ENCODE results near the gene GPR180.

- TF ChIP-seq, protein P1, sequence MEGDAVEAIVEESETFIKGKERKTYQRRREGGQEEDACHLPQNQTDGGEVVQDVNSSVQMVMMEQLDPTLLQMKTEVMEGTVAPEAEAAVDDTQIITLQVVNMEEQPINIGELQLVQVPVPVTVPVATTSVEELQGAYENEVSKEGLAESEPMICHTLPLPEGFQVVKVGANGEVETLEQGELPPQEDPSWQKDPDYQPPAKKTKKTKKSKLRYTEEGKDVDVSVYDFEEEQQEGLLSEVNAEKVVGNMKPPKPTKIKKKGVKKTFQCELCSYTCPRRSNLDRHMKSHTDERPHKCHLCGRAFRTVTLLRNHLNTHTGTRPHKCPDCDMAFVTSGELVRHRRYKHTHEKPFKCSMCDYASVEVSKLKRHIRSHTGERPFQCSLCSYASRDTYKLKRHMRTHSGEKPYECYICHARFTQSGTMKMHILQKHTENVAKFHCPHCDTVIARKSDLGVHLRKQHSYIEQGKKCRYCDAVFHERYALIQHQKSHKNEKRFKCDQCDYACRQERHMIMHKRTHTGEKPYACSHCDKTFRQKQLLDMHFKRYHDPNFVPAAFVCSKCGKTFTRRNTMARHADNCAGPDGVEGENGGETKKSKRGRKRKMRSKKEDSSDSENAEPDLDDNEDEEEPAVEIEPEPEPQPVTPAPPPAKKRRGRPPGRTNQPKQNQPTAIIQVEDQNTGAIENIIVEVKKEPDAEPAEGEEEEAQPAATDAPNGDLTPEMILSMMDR (IDR thresholded peaks at IDR 0.05; ENCODE audit: low read depth, low read length): no peak
- TF ChIP-seq POLR2A (IDR thresholded peaks at IDR 0.05; ENCODE audit: extremely low read depth, insufficient read length) (no peak), MAX (IDR thresholded peaks at IDR 0.05; ENCODE audit: low read depth, low read length) (no peak), MYC (IDR thresholded peaks at IDR 0.05; ENCODE audit: low read depth, low read length) (no peak)
Observed at GRCh38 chr13:94673851-94674250, 72.2 kb downstream of the GPR180 start.

Measured in NB4 (cell line).